H1 (cell line): Measurements from ENCODE around the gene DFFB. TPM values are rescaled to one million over a fixed set of nuclear protein-coding genes. Genes with fewer than 3 reads are reported as not detected.

Experiments used
- CHD7 ChIP-seq: fragments of 300-600 bp; sonication (generic); IDR thresholded peaks from 2 replicates; pipeline ENCODE4 v1.7.1; 2012; ENCODE audit warnings: low read length, moderate library complexity, mild to moderate bottlenecking, inconsistent platforms; ENCODE audit not compliant: insufficient replicate concordance
- polyA plus RNA-seq, 7 experiments: library from polyadenylated mRNA; depleted of rRNA in 3 of 7; stranded (reverse) in 5 of 7; unstranded in 2 of 7; fragments of >200 nt in 5 of 7; fragments of 200-250 nt in 2 of 7; gene quantifications; 1 replicate in 5 of 7; 2 replicates in 1 of 7; 4 replicates in 1 of 7; pipeline versions ENCODE4 v1.2.1 to v1.2.3, GENCODE V29; 2011 to 2013; ENCODE audit warnings: missing spikeins in 2 of 7, mixed read lengths in 2 of 7
- total RNA-seq: library from RNA; stranded (reverse); fragmentation: NEBNext Ultra II Directional; extraction: Animal tissue kit (Norgen Biotek cat#: 25700); gene quantifications from 2 replicates; pipeline ENCODE4 v1.2.1, GENCODE V29; 2021

The DFFB gene
- total and polyA plus RNA-seq, 2 of the 8 experiments (the other 6 are each of a cell fraction or from before 2014, with no cell fraction given): 8.6 to 11.9 TPM

GRCh38 chr1:3886691-3887090 is 29.4 kb downstream of the DFFB start (continued):
- TF ChIP-seq CHD7: no peak
